GM23338 (cell line): ENCODE results near the gene HSDL2. TPM values are rescaled to one million over a fixed set of nuclear protein-coding genes. Genes with fewer than 3 reads are reported as not detected.

ENCODE experiments used
- ATAC-seq: fragments of 200-7000 bp; cut with Tn5 transposase; 3 replicates; pipeline ENCODE4 v1.9.1; 2020
- DNase-seq: peaks from one replicate; pipeline ENCODE4 v3.0.0-alpha.2; 2015; ENCODE audit warnings: low spot score
- H2AFZ ChIP-seq: fragments of 200-600 bp; sonication (generic); 2 replicates; pipeline ENCODE4 v1.8.0; 2016; ENCODE audit warnings: antibody characterized with exemption, mild to moderate bottlenecking, moderate library complexity
- H3F3A ChIP-seq: fragments of 200-600 bp; sonication (generic); replicated peaks from 2 replicates; pipeline ENCODE4 v1.8.0; 2017; ENCODE audit warnings: antibody characterized with exemption, mixed run types, low read depth
- H3K27ac ChIP-seq: fragments of 200-600 bp; sonication (generic); 2 replicates; pipeline ENCODE4 v1.6.1; 2016; ENCODE audit warnings: low read depth
- H3K27me3 ChIP-seq: fragments of 200-600 bp; sonication (generic); 2 replicates; pipeline ENCODE4 v1.8.0; 2016; ENCODE audit warnings: mild to moderate bottlenecking, mixed run types, moderate library complexity; ENCODE audit not compliant: insufficient read depth
- H3K36me3 ChIP-seq: fragments of 200-600 bp; sonication (generic); 2 replicates; pipeline ENCODE4 v1.8.0; 2016; ENCODE audit warnings: mild to moderate bottlenecking; ENCODE audit not compliant: insufficient read depth
- H3K4me1 ChIP-seq: fragments of 200-600 bp; sonication (generic); 2 replicates; pipeline ENCODE4 v1.8.0; 2016; ENCODE audit warnings: mild to moderate bottlenecking, moderate library complexity; ENCODE audit not compliant: insufficient read depth
- H3K4me2 ChIP-seq: fragments of 200-600 bp; sonication (generic); 2 replicates; pipeline ENCODE4 v1.7.1; 2017; ENCODE audit warnings: mixed run types
- H3K4me3 ChIP-seq: fragments of 200-600 bp; sonication (generic); 2 replicates; pipeline ENCODE4 v1.6.1; 2016; ENCODE audit warnings: mixed run types
- H3K79me2 ChIP-seq: fragments of 200-600 bp; sonication (generic); replicated peaks from 2 replicates; pipeline ENCODE4 v1.8.0; 2017; ENCODE audit warnings: mild to moderate bottlenecking; ENCODE audit not compliant: insufficient read depth
- H3K9me2 ChIP-seq: fragments of 200-600 bp; sonication (generic); 2 replicates; pipeline ENCODE4 v1.8.0; 2017; ENCODE audit not compliant: insufficient read depth
- H4K20me1 ChIP-seq: fragments of 200-600 bp; sonication (generic); replicated peaks from 2 replicates; pipeline ENCODE4 v1.8.0; 2017; ENCODE audit warnings: mild to moderate bottlenecking; ENCODE audit not compliant: insufficient read depth
- H3K27ac Mint-ChIP-seq: 2 replicates; pipeline ENCODE4 v1.8.0; 2020; ENCODE audit warnings: inconsistent platforms, mild to moderate bottlenecking, moderate library complexity, mixed read lengths
- H3K27me3 Mint-ChIP-seq: 3 replicates; pipeline ENCODE4 v1.8.0; 2022; ENCODE audit warnings: low read depth, mild to moderate bottlenecking, moderate library complexity, mixed read lengths, inconsistent platforms; ENCODE audit not compliant: insufficient read depth, poor library complexity
- H3K36me3 Mint-ChIP-seq: 3 replicates; pipeline ENCODE4 v1.8.0; 2021; ENCODE audit warnings: low read depth, mild to moderate bottlenecking, inconsistent platforms, moderate library complexity, mixed read lengths
- H3K4me1 Mint-ChIP-seq: 3 replicates; pipeline ENCODE4 v1.8.0; 2020; ENCODE audit warnings: mild to moderate bottlenecking, inconsistent platforms, mixed read lengths
- H3K4me3 Mint-ChIP-seq: 3 replicates; pipeline ENCODE4 v1.8.0; 2021; ENCODE audit warnings: moderate library complexity, mild to moderate bottlenecking, inconsistent platforms, mixed read lengths
- H3K9me3 Mint-ChIP-seq: 3 replicates; pipeline ENCODE4 v1.8.0; 2020; ENCODE audit warnings: moderate library complexity, mild to moderate bottlenecking, inconsistent platforms, mixed read lengths
- CREB1 ChIP-seq: fragments of 250-450 bp; sonication (Bioruptor Pico); IDR thresholded peaks from 2 replicates; pipeline ENCODE4 v1.5.0; 2020; ENCODE audit warnings: low read depth, mild to moderate bottlenecking, moderate library complexity
- CTCF ChIP-seq, 2 experiments: fragments of 200-600 bp in 1 of 2; sonication (generic) in 1 of 2; conservative IDR thresholded peaks; 2 replicates each; pipeline versions ENCODE4 v1.5.1 to v1.6.1; 2016 to 2017; ENCODE audit warnings: antibody characterized with exemption in 2 of 2, low read depth in 2 of 2, mild to moderate bottlenecking in 2 of 2, moderate library complexity in 1 of 2
- ETS1 ChIP-seq: IDR thresholded peaks from 2 replicates; pipeline ENCODE4 v1.6.1; 2016; ENCODE audit warnings: antibody characterized with exemption
- EZH2 ChIP-seq: fragments of 200-600 bp; sonication (generic); IDR thresholded peaks from one replicate; pipeline ENCODE4 v1.8.0; 2017; ENCODE audit warnings: antibody characterized with exemption, mild to moderate bottlenecking, low read depth; ENCODE audit not compliant: unreplicated experiment
- EZH2phosphoT487 ChIP-seq: fragments of 200-600 bp; sonication (generic); IDR thresholded peaks from one replicate; pipeline ENCODE4 v1.8.1; 2018; ENCODE audit warnings: antibody characterized with exemption; ENCODE audit not compliant: unreplicated experiment
- JUNB ChIP-seq: IDR thresholded peaks from one replicate; pipeline ENCODE4 v1.6.1; 2016; ENCODE audit warnings: antibody characterized with exemption; ENCODE audit not compliant: unreplicated experiment
- NANOG ChIP-seq: IDR thresholded peaks from 2 replicates; pipeline ENCODE4 v1.6.1; 2016; ENCODE audit warnings: antibody characterized with exemption, borderline replicate concordance
- POLR2AphosphoS5 ChIP-seq: IDR thresholded peaks from 2 replicates; pipeline ENCODE4 v1.6.1; 2016; ENCODE audit warnings: antibody characterized with exemption, low read depth
- STAT1 ChIP-seq: IDR thresholded peaks from one replicate; pipeline ENCODE4 v1.6.1; 2016; ENCODE audit warnings: antibody characterized with exemption; ENCODE audit not compliant: unreplicated experiment
- ZNF114 ChIP-seq: fragments of 250-450 bp; sonication (Bioruptor Pico); IDR thresholded peaks from 2 replicates; pipeline ENCODE4 v1.5.0; 2020; ENCODE audit warnings: mild to moderate bottlenecking, moderate library complexity
- ZNF331 ChIP-seq: fragments of 250-450 bp; sonication (Bioruptor Pico); IDR thresholded peaks from 2 replicates; pipeline ENCODE4 v1.5.0; 2020; ENCODE audit warnings: low read depth, mild to moderate bottlenecking, moderate library complexity
- ZNF462 ChIP-seq: fragments of 250-450 bp; sonication (Bioruptor Pico); IDR thresholded peaks from 2 replicates; pipeline ENCODE4 v1.5.0; 2020; ENCODE audit warnings: mild to moderate bottlenecking, moderate library complexity
- polyA plus RNA-seq: library from polyadenylated mRNA; unstranded; fragments of >200 nt; fragmentation: Nextera tagmentation; extraction: Ambion mirVana; gene quantifications from 2 replicates; pipeline ENCODE4 v1.2.1, GENCODE V29; 2016
- total RNA-seq: library from RNA; depleted of rRNA; stranded (reverse); fragments of >200 nt; shearing (Covaris generic); gene quantifications from 2 replicates; pipeline ENCODE4 v1.2.3, GENCODE V29; 2014
- TF ChIP-seq, protein P1 (sequence below): IDR thresholded peaks from one replicate; pipeline ENCODE4 v1.6.1; 2018; ENCODE audit warnings: antibody characterized with exemption; ENCODE audit not compliant: unreplicated experiment

The HSDL2 gene
- total and polyA plus RNA-seq, 2 experiments from 2014 or later, result 11.4 to 15.3 TPM

DNA sequence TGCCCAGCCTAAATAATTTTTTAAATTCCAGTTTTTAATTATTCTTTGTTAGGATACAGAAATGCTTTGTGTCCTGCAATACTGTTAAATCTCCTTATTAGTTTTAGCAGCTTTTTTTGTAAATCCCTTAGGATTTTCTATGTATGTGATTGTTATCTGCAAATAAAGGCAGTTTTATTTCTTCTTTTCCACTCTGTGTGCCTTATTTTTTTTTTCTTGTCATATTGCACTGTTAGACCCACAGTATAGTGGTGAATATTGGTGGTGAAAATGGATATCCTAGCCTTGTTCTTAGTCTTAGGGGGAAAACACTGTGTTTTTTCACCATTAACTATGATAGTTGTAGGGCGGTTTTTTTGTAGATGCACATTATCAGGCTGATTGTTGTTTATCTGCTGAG is 95.4 kb downstream of the HSDL2 start:
- Histone ChIP-seq H3K4me1 (peaks cover 19% of the 10 kb centered on the region), H2AFZ (no peak overlapping the region), H3K36me3 (peaks cover 3% of the 10 kb centered on the region; the same call in 1 of the 2 replicates), H3K79me2 (no peaks in the 10 kb centered on the region), H3F3A (no peaks in the 10 kb centered on the region), H3K27ac (no peak overlapping the region), H3K4me3 (no peak overlapping the region), H4K20me1 (no peaks in the 10 kb centered on the region), H3K9me2 (0 out of 2 replicates have a peak, but pooled peaks cover 3% of the 10 kb centered on the region), H3K4me2 (no peak overlapping the region), H3K27me3 (no peaks in the 10 kb centered on the region)
- TF ChIP-seq ZNF114 (CRISPR knock-in tag) (no peak), ETS1 (no peak), CREB1 (CRISPR knock-in tag) (no peak), STAT1 (no peak), CTCF (conservative IDR thresholded peaks at IDR 0.05; ENCODE audit: low read depth in 2 of 2) (no peak), EZH2 (no peak), ZNF462 (no peak), EZH2phosphoT487 (no peak), JUNB (no peak), NANOG (no peak), POLR2AphosphoS5 (no peak), ZNF331 (no peak)
- TF ChIP-seq, protein P1, sequence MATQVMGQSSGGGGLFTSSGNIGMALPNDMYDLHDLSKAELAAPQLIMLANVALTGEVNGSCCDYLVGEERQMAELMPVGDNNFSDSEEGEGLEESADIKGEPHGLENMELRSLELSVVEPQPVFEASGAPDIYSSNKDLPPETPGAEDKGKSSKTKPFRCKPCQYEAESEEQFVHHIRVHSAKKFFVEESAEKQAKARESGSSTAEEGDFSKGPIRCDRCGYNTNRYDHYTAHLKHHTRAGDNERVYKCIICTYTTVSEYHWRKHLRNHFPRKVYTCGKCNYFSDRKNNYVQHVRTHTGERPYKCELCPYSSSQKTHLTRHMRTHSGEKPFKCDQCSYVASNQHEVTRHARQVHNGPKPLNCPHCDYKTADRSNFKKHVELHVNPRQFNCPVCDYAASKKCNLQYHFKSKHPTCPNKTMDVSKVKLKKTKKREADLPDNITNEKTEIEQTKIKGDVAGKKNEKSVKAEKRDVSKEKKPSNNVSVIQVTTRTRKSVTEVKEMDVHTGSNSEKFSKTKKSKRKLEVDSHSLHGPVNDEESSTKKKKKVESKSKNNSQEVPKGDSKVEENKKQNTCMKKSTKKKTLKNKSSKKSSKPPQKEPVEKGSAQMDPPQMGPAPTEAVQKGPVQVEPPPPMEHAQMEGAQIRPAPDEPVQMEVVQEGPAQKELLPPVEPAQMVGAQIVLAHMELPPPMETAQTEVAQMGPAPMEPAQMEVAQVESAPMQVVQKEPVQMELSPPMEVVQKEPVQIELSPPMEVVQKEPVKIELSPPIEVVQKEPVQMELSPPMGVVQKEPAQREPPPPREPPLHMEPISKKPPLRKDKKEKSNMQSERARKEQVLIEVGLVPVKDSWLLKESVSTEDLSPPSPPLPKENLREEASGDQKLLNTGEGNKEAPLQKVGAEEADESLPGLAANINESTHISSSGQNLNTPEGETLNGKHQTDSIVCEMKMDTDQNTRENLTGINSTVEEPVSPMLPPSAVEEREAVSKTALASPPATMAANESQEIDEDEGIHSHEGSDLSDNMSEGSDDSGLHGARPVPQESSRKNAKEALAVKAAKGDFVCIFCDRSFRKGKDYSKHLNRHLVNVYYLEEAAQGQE, result no peak
- peaks cover 16% of the 10 kb centered on the region; the same call in 2 of the 3 replicates for H3K4me1 Mint-ChIP-seq
- ATAC-seq (no peak), DNase-seq (no peak)
- no peak overlapping the region for H3K4me3 Mint-ChIP-seq
- H3K27ac Mint-ChIP-seq, result no peak overlapping the region
- peaks cover 5% of the 10 kb centered on the region for H3K27me3 Mint-ChIP-seq
- H3K36me3 Mint-ChIP-seq, result peaks cover 36% of the 10 kb centered on the region
- H3K9me3 Mint-ChIP-seq, result peaks cover 15% of the 10 kb centered on the region
